Breast epithelium (tissue), 3 donors: ENCODE measurements around the gene TMEM19.

ENCODE experiments used
- CTCF ChIP-seq, 3 donors: fragments of 450-650 bp; IDR thresholded peaks; one replicate each; pipeline ENCODE4 v1.5.1; 2016 to 2017; ENCODE audit warnings: antibody characterized with exemption in 3 of 3, mild to moderate bottlenecking in 3 of 3, moderate library complexity in 3 of 3
- POLR2A ChIP-seq: fragments of 450-650 bp; IDR thresholded peaks from one replicate; pipeline ENCODE4 v1.6.1; 2016; ENCODE audit warnings: antibody characterized with exemption, mild to moderate bottlenecking, moderate library complexity
- POLR2AphosphoS5 ChIP-seq, 3 donors: sonication (generic); formaldehyde crosslinking; IDR thresholded peaks; one replicate each; pipeline ENCODE4 v1.6.1; 2017; ENCODE audit warnings: antibody characterized with exemption in 3 of 3

DNA sequence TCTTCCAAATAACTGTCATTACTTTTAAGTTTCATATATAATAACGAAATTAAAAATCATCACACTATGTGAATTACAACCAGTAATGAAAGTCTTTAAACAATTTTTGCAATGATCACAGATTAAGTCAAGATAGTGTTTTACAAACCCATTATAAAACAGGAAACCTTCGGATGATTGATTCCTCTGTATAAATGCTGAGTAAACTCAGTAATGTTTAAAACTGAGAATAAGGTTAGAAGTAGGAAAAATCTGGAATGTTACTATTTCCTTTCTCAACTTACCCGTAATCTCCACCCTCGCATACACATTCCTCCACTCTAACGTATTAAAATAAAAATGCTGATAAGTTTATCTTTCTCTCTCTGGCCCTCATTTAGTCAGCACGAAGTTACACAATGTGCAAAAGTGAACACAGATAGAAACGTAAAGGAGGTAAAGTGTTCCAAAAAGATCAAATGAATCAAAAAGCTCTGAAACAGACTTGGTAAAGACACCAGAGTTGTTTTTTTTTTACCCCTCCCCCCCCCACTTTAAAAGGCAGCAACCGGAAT, 23.8 kb upstream of the TMEM19 start:
- no peak for TF ChIP-seq POLR2A
- no peak for TF ChIP-seq CTCF (IDR thresholded peaks at IDR 0.05)
- TF ChIP-seq POLR2AphosphoS5 (IDR thresholded peaks at IDR 0.05) = no peak
